ENCODE measurements around the gene HRK. TPM values are rescaled to one million over a fixed set of nuclear protein-coding genes. Genes with fewer than 3 reads are reported as not detected.

HRK gene
- total RNA-seq, 1 donor from 2014 or later, result not detected

DNA sequence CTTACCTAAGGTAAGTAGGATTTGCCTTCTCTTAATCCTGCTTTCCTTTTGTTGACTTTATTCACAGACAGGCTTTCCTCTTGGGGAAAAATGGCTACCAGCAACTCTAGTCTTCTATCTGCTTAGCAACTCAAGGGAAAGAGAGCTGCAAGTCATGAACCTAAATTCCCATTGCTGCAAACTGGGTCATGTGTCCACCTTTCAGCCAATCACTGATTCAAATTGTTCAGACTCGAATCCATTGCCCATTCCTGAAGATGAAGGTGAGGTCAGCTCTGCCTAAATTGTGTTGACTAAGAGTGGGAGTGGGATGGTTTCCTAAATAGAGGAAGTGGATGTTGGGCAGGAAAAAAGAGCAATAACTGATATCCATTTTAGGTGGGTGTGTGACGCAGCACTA lies 37.2 kb upstream of the HRK start:
- H3K4me3 ChIP-seq (ENCODE audit: low read depth, low read length), result no peak overlapping the region
- peaks cover 1% of the 10 kb centered on the region for H3K36me3 ChIP-seq (ENCODE audit: control insufficient read depth, insufficient read depth, low read length)
- H3K27me3 ChIP-seq (ENCODE audit: control insufficient read depth, insufficient read depth, low read length), result no peaks in the 10 kb centered on the region
- FAIRE-seq (no peak), DNase-seq (ENCODE audit: low read depth) (no peak)
- TF ChIP-seq, protein P1, sequence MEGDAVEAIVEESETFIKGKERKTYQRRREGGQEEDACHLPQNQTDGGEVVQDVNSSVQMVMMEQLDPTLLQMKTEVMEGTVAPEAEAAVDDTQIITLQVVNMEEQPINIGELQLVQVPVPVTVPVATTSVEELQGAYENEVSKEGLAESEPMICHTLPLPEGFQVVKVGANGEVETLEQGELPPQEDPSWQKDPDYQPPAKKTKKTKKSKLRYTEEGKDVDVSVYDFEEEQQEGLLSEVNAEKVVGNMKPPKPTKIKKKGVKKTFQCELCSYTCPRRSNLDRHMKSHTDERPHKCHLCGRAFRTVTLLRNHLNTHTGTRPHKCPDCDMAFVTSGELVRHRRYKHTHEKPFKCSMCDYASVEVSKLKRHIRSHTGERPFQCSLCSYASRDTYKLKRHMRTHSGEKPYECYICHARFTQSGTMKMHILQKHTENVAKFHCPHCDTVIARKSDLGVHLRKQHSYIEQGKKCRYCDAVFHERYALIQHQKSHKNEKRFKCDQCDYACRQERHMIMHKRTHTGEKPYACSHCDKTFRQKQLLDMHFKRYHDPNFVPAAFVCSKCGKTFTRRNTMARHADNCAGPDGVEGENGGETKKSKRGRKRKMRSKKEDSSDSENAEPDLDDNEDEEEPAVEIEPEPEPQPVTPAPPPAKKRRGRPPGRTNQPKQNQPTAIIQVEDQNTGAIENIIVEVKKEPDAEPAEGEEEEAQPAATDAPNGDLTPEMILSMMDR (IDR thresholded peaks at IDR 0.05; ENCODE audit: insufficient read depth, low read length, severe bottlenecking), result no peak

DNA sequence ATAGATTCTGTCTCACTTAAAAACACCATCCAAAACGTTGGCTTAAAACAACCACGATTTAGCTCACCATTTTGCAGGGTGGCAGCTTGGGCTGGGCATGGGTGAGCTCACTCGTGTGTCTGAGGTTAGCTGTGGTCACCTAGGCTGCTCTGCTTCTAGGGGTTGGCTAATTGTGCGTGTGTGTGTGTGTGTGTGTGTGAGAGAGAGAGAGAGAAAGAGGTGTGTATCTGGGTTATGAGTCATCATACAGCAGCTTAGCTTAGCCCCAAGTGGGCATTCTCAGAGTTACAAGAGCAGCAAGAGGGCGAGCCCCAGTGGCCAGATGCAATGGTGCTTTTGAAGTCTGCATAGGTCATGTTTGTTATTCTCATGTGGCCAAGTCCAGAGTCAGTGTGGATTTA lies 35.5 kb upstream of the HRK start:
- DNase-seq (ENCODE audit: low read depth) (peak; percentile 70), FAIRE-seq (no peak)
- no peak overlapping the region for H3K4me3 ChIP-seq (ENCODE audit: low read depth, low read length)

DNA sequence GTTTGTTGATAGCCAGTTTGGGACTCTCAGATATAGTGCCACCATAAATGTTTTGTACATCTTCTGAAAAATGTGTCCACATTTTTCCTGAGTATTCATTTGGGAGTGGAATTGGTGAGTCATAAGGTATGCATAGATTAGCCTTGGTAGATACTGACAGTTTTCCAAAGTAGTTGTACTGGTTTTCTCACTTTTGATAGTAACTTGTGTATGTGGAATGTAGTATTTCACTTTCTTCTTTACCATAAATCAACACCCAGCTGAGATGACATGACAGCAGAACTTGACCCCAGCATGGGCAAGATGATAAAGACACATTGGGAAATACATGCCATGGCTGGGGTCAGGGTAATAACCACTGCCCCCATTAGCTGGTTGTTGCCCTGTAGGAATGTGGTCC lies 34.9 kb upstream of the HRK start:
- Histone ChIP-seq H3K27me3 (ENCODE audit: control insufficient read depth, insufficient read depth, low read length) (no peaks in the 10 kb centered on the region), H3K36me3 (ENCODE audit: control insufficient read depth, insufficient read depth, low read length) (peaks cover 1% of the 10 kb centered on the region), H3K4me3 (ENCODE audit: low read depth, low read length) (no peak overlapping the region)
- no peak for FAIRE-seq
- peak; percentile 92 for DNase-seq (ENCODE audit: low read depth)
- TF ChIP-seq, protein P1 (IDR thresholded peaks at IDR 0.05; ENCODE audit: insufficient read depth, low read length, severe bottlenecking), result no peak

More for the DNA sequence above, 35.5 kb upstream of the HRK start:
- Histone ChIP-seq H3K27me3 (ENCODE audit: control insufficient read depth, insufficient read depth, low read length) (no peaks in the 10 kb centered on the region), H3K36me3 (ENCODE audit: control insufficient read depth, insufficient read depth, low read length) (peaks cover 1% of the 10 kb centered on the region)
- TF ChIP-seq, protein P1 (IDR thresholded peaks at IDR 0.05; ENCODE audit: insufficient read depth, low read length, severe bottlenecking), result no peak

DNA sequence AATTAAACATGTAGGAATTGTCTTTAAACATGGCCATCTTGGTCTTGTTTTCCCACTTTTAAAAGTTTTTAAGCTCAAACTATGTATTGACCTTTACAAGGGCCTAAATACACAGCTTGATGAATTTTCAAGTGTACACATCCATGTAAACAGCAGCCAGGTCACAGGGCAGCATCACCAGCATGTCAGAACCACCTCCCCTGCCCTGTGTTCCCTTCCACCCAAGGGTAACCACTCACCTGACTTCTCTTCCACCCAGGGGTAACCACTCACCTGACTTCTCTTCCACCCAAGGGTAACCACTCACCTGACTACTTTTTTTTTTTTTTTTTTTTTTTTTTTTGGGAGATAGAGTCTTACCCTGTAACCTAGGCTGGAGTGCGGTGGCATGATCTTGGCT lies 34.1 kb upstream of the HRK start:
- H3K27me3 ChIP-seq (ENCODE audit: control insufficient read depth, insufficient read depth, low read length), result no peaks in the 10 kb centered on the region

DNA sequence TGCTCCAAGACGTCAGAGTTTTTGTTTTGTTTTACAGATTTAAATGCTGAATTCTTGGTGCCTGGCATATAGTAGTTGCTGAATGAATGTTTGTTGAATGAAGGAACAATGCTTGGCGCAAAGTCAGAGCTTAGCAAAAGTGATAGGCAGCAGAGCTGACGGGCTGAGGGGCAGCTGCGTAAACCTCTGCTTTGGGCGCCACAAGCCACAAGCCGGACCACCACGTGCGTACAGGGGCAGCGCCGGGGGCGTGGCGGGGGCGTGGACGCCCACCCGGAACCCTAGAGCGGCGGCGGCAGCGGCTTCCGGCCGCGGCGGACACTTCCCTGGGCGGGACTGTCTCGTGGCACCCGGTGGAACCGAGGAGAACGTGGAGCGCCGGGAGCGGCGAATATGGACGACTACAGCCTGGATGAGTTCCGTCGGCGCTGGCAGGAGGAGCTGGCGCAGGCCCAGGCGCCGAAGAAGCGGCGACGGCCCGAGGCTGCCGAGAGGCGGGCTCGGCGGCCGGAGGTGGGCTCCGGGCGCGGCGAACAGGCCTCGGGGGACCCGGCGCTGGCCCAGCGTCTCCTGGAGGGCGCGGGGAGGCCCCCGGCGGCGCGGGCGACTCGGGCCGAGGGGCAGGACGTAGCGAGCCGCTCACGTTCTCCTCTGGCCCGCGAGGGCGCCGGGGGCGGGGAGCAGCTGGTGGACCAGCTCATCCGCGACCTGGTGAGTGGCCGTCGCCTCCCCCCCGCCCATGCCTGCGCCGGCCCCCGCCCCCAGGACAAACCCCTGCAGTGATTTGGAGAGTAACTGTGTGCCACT lies 29.6 kb upstream of the HRK start, which contains the start of gene FBXW8:
Gene FBXW8, plus strand, starts transcription at position 306 of the 807 bp plus-strand sequence. Its CDS starts 88 bp downstream, at position 394.
- DNase-seq (ENCODE audit: low read depth) (peak; percentile 20), FAIRE-seq (no peak)
- Histone ChIP-seq H3K27me3 (ENCODE audit: control insufficient read depth, insufficient read depth, low read length) (no peaks in the 10 kb centered on the region), H3K36me3 (ENCODE audit: control insufficient read depth, insufficient read depth, low read length) (no peaks in the 10 kb centered on the region), H3K4me3 (ENCODE audit: low read depth, low read length) (peak within 1 kb of the TSS; percentile 81)
- TF ChIP-seq, protein P1 (IDR thresholded peaks at IDR 0.05; ENCODE audit: insufficient read depth, low read length, severe bottlenecking), result no peak

More for the DNA sequence above, 34.1 kb upstream of the HRK start:
- FAIRE-seq (no peak), DNase-seq (ENCODE audit: low read depth) (no peak)
- Histone ChIP-seq H3K4me3 (ENCODE audit: low read depth, low read length) (no peak overlapping the region), H3K36me3 (ENCODE audit: control insufficient read depth, insufficient read depth, low read length) (peaks cover 1% of the 10 kb centered on the region)
- TF ChIP-seq, protein P1 (IDR thresholded peaks at IDR 0.05; ENCODE audit: insufficient read depth, low read length, severe bottlenecking), result no peak

Measured in bronchial epithelial cell (primary cell).